IMR-90 (cell line): ENCODE data around the gene PEX16. TPM values are rescaled to one million over a fixed set of nuclear protein-coding genes. Genes with fewer than 3 reads are reported as not detected.

Experiments used
- ATAC-seq: fragments of 200-7000 bp; cut with Tn5 transposase; 2 replicates; pipeline ENCODE4 v1.9.1; 2020; ENCODE audit warnings: low read depth, mild to moderate bottlenecking, moderate library complexity
- BruUV-seq: library from RNA; stranded (reverse); fragments of 400-500 nt; replicated peaks from 2 replicates; lab custom pipeline; 2021; lab: Mats Ljungman, UMichigan
- CTCF ChIA-PET: fragments of 300-600 bp; formaldehyde crosslinking; extraction: SDS; loops from one replicate; lab custom pipeline; 2021; ENCODE audit warnings: antibody characterized with exemption; lab: Yijun Ruan, JAX
- POLR2A ChIA-PET: fragments of 300-600 bp; sonication (Branson Sonifier 250); formaldehyde crosslinking; loops from one replicate; lab custom pipeline; 2022; ENCODE audit warnings: antibody characterized with exemption; ENCODE audit not compliant: unreplicated experiment; lab: Charles Lee
- DNase-seq: peaks from one replicate; pipeline ENCODE4 v3.0.0; 2013
- H2AFZ ChIP-seq: replicated peaks from 2 replicates; pipeline ENCODE3; 2013; ENCODE audit warnings: low read length, mild to moderate bottlenecking; ENCODE audit not compliant: poor library complexity
- H2AK5ac ChIP-seq: 2 replicates; pipeline ENCODE4 v1.6.1; 2013; ENCODE audit warnings: low read depth, low read length, inconsistent platforms
- H2AK9ac ChIP-seq: replicated peaks from 2 replicates; pipeline ENCODE3; 2013; ENCODE audit warnings: mild to moderate bottlenecking, low read depth, low read length, moderate library complexity; ENCODE audit not compliant: poor library complexity
- H2BK120ac ChIP-seq: 2 replicates; pipeline ENCODE4 v1.6.1; 2013; ENCODE audit warnings: low read depth, low read length, inconsistent platforms
- H2BK15ac ChIP-seq: 3 replicates; pipeline ENCODE4 v1.6.1; 2013; ENCODE audit warnings: low read depth, low read length, inconsistent platforms
- H2BK20ac ChIP-seq: 2 replicates; pipeline ENCODE4 v1.6.1; 2013; ENCODE audit warnings: low read depth, mild to moderate bottlenecking, inconsistent platforms, low read length, moderate library complexity
- H2BK5ac ChIP-seq: 2 replicates; pipeline ENCODE4 v1.6.1; 2013; ENCODE audit warnings: mild to moderate bottlenecking, low read depth, low read length, inconsistent platforms; ENCODE audit not compliant: poor library complexity, severe bottlenecking
- H3K14ac ChIP-seq: replicated peaks from 2 replicates; pipeline ENCODE4 v1.6.1; 2013; ENCODE audit warnings: low read depth, low read length, inconsistent platforms
- H3K18ac ChIP-seq: 2 replicates; pipeline ENCODE4 v1.6.1; 2013; ENCODE audit warnings: low read depth, low read length, control low read depth
- H3K23ac ChIP-seq: 2 replicates; pipeline ENCODE4 v1.6.1; 2013; ENCODE audit warnings: low read depth, low read length, inconsistent platforms
- H3K27ac ChIP-seq: 2 replicates; pipeline ENCODE4 v1.5.1; 2013; ENCODE audit warnings: mild to moderate bottlenecking, control low read depth, low read length; ENCODE audit not compliant: insufficient read depth
- H3K27me3 ChIP-seq: 2 replicates; pipeline ENCODE4 v1.6.1; 2013; ENCODE audit warnings: low read length; ENCODE audit not compliant: control insufficient read depth, insufficient read depth
- H3K36me3 ChIP-seq: 2 replicates; pipeline ENCODE4 v1.6.1; 2013; ENCODE audit warnings: low read length, mixed read lengths; ENCODE audit not compliant: control insufficient read depth, insufficient read depth
- H3K4ac ChIP-seq: 2 replicates; pipeline ENCODE4 v1.6.1; 2013; ENCODE audit warnings: low read depth, low read length, inconsistent platforms
- H3K4me1 ChIP-seq: 2 replicates; pipeline ENCODE4 v1.6.1; 2013; ENCODE audit warnings: low read length, mixed read lengths; ENCODE audit not compliant: control insufficient read depth, insufficient read depth
- H3K4me2 ChIP-seq: 2 replicates; pipeline ENCODE4 v1.6.1; 2013; ENCODE audit warnings: low read depth, mild to moderate bottlenecking, control low read depth, low read length, moderate library complexity
- H3K4me3 ChIP-seq: 2 replicates; pipeline ENCODE4 v1.5.1; 2013; ENCODE audit warnings: low read depth, mild to moderate bottlenecking, control low read depth, low read length, moderate library complexity; ENCODE audit not compliant: insufficient read depth
- H3K56ac ChIP-seq: 2 replicates; pipeline ENCODE4 v1.6.1; 2013; ENCODE audit warnings: low read length, inconsistent platforms; ENCODE audit not compliant: insufficient read depth; ENCODE audit errors: extremely low read depth
- H3K79me1 ChIP-seq, 2 experiments: 2 replicates each; pipeline ENCODE4 v1.6.1; 2013; ENCODE audit warnings: low read length in 2 of 2, inconsistent platforms in 1 of 2, low read depth in 1 of 2
- H3K9ac ChIP-seq: 2 replicates; pipeline ENCODE4 v1.6.1; 2013; ENCODE audit warnings: low read depth, low read length, control low read depth
- H3K9me1 ChIP-seq: 2 replicates; pipeline ENCODE4 v1.6.1; 2013; ENCODE audit warnings: low read length, inconsistent platforms; ENCODE audit not compliant: insufficient read depth
- H3K9me3 ChIP-seq: 2 replicates; pipeline ENCODE4 v1.6.1; 2013; ENCODE audit warnings: low read length; ENCODE audit not compliant: control insufficient read depth, insufficient read depth
- H4K20me1 ChIP-seq: 2 replicates; pipeline ENCODE4 v1.6.1; 2013; ENCODE audit warnings: low read length, inconsistent platforms; ENCODE audit not compliant: insufficient read depth
- H4K5ac ChIP-seq: 2 replicates; pipeline ENCODE4 v1.6.1; 2013; ENCODE audit warnings: mild to moderate bottlenecking, low read depth, low read length, control low read depth
- H4K8ac ChIP-seq, 2 experiments: 2 replicates each; pipeline ENCODE4 v1.6.1; 2013; ENCODE audit warnings: low read depth in 2 of 2, low read length in 2 of 2, control low read depth in 1 of 2, inconsistent platforms in 1 of 2
- H4K91ac ChIP-seq: 2 replicates; pipeline ENCODE4 v1.6.1; 2013; ENCODE audit warnings: low read depth, low read length, inconsistent platforms; ENCODE audit not compliant: insufficient read depth
- BHLHE40 ChIP-seq: fragments of 150-350 bp; IDR thresholded peaks from 2 replicates; pipeline ENCODE4 v1.6.1; 2016; ENCODE audit warnings: mild to moderate bottlenecking, low read depth, low read length
- CEBPB ChIP-seq: IDR thresholded peaks from 2 replicates; pipeline ENCODE4 v1.6.1; 2012; ENCODE audit warnings: low read depth, low read length, improper control_type of control experiment
- CHD1 ChIP-seq: IDR thresholded peaks from 2 replicates; pipeline ENCODE4 v1.6.1; 2012; ENCODE audit warnings: low read depth, low read length, improper control_type of control experiment
- FOS ChIP-seq: fragments of 150-350 bp; IDR thresholded peaks from 2 replicates; pipeline ENCODE4 v1.6.1; 2016; ENCODE audit warnings: low read depth, low read length
- MAFK ChIP-seq: IDR thresholded peaks from 2 replicates; pipeline ENCODE4 v1.6.1; 2012; ENCODE audit warnings: low read depth, low read length, improper control_type of control experiment
- MAZ ChIP-seq: IDR thresholded peaks from 2 replicates; pipeline ENCODE4 v1.6.1; 2012; ENCODE audit warnings: low read depth, mild to moderate bottlenecking, low read length, improper control_type of control experiment, moderate library complexity, borderline replicate concordance
- MXI1 ChIP-seq: IDR thresholded peaks from 2 replicates; pipeline ENCODE4 v1.6.1; 2012; ENCODE audit warnings: low read depth, mild to moderate bottlenecking, low read length, moderate library complexity, borderline replicate concordance
- POLR2A ChIP-seq: IDR thresholded peaks from 2 replicates; pipeline ENCODE4 v1.6.1; 2012; ENCODE audit warnings: mild to moderate bottlenecking, low read depth, low read length
- RCOR1 ChIP-seq: IDR thresholded peaks from 2 replicates; pipeline ENCODE4 v1.6.1; 2012; ENCODE audit warnings: mild to moderate bottlenecking, low read length, improper control_type of control experiment; ENCODE audit not compliant: insufficient replicate concordance
- RFX5 ChIP-seq: IDR thresholded peaks from 2 replicates; pipeline ENCODE4 v1.8.0; 2012; ENCODE audit warnings: low read depth, mild to moderate bottlenecking, low read length, moderate library complexity
- SMC3 ChIP-seq: fragments of 150-350 bp; IDR thresholded peaks from 2 replicates; pipeline ENCODE4 v1.6.1; 2016; ENCODE audit warnings: low read depth, mild to moderate bottlenecking, antibody characterized with exemption, low read length, moderate library complexity
- dilution Hi-C: fragments of 300-500 bp; cut with HindIII; formaldehyde crosslinking; loops from one replicate; pipeline ENCODE4 v1.14.3; 2018; ENCODE audit warnings: low sequenced_read_pairs; ENCODE audit not compliant: unreplicated experiment
- in situ Hi-C: fragments of 300-500 bp; cut with MboI; formaldehyde crosslinking; loops from 3 replicates; pipeline ENCODE4 v1.14.3; 2019; ENCODE audit warnings: low sequenced_read_pairs, inconsistent platforms, mixed read lengths
- intact Hi-C: fragments of 100-400 bp; cut with micrococcal nuclease; formaldehyde crosslinking; loops from 2 replicates; pipeline ENCODE4 v1.10.0; 2022
- polyA plus RNA-seq, 3 experiments: library from polyadenylated mRNA; depleted of rRNA; stranded (reverse); fragments of >200 nt; gene quantifications; 2 replicates each; pipeline ENCODE4 v1.2.3, GENCODE V29; 2012; ENCODE audit warnings: low replicate concordance in 1 of 3
- total RNA-seq: library from RNA; depleted of rRNA; stranded (reverse); fragments of >200 nt; gene quantifications from 2 replicates; pipeline ENCODE4 v1.2.3, GENCODE V29; 2012
- TF ChIP-seq, protein P1 (sequence below): fragments of 150-350 bp; IDR thresholded peaks from 2 replicates; pipeline ENCODE4 v1.6.1; 2017; ENCODE audit warnings: mild to moderate bottlenecking, antibody characterized with exemption, low read length, low read depth
- TF ChIP-seq, protein P2 (sequence below): fragments of 150-350 bp; IDR thresholded peaks from 2 replicates; pipeline ENCODE4 v1.6.1; 2016; ENCODE audit warnings: low read depth, mild to moderate bottlenecking, low read length, moderate library complexity, borderline replicate concordance
- TF ChIP-seq, protein P3 (sequence below): conservative IDR thresholded peaks from 2 replicates; pipeline ENCODE4 v1.5.1; 2012; ENCODE audit warnings: mild to moderate bottlenecking, low read depth, low read length, improper control_type of control experiment

The PEX16 gene
- total and polyA plus RNA-seq, 2 of the 4 experiments (the other 2 are of a cell fraction) = 17.9 to 23.3 TPM

DNA sequence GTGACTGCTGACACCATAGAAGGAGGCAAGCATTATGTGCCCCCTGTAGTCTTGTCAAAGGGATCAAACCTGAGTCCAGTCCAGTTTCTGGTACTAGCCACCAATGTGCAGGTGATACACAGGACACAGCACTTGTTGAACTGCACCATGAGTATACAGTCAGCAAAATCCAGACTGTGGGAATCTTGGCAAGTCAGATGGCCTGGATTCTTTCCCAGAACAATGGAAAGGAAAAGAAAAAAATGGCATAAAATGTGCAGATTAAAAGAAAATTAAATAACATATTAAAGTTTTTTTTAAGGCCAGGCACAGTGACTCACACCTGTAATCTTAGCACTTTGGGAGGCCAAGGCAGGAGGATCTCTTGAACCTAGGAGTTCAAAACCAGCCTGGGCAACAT, 53.6 kb downstream of the PEX16 start:
- H3K14ac ChIP-seq = no peak overlapping the region
- dilution Hi-C loops = no loop called here
- no peak overlapping the region for H2AFZ ChIP-seq
- no peak overlapping the region for H2BK120ac ChIP-seq
- no peak overlapping the region for H3K23ac ChIP-seq
- peaks cover 43% of the 10 kb centered on the region for H3K36me3 ChIP-seq
- H3K4me1 ChIP-seq = peaks cover 20% of the 10 kb centered on the region
- BruUV-seq = no TSS peak
- peaks cover 3% of the 10 kb centered on the region for H4K20me1 ChIP-seq
- DNase-seq (peak; percentile 21), ATAC-seq (no peak)
- H3K4ac ChIP-seq = no peak overlapping the region
- no peak for TF ChIP-seq CEBPB
- TF ChIP-seq FOS = no peak
- TF ChIP-seq, protein P1, sequence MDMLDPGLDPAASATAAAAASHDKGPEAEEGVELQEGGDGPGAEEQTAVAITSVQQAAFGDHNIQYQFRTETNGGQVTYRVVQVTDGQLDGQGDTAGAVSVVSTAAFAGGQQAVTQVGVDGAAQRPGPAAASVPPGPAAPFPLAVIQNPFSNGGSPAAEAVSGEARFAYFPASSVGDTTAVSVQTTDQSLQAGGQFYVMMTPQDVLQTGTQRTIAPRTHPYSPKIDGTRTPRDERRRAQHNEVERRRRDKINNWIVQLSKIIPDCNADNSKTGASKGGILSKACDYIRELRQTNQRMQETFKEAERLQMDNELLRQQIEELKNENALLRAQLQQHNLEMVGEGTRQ = no peak
- no peak for TF ChIP-seq RFX5
- no peak for TF ChIP-seq MXI1
- no peak for TF ChIP-seq MAZ
- no peak for TF ChIP-seq CHD1
- TF ChIP-seq, protein P2, sequence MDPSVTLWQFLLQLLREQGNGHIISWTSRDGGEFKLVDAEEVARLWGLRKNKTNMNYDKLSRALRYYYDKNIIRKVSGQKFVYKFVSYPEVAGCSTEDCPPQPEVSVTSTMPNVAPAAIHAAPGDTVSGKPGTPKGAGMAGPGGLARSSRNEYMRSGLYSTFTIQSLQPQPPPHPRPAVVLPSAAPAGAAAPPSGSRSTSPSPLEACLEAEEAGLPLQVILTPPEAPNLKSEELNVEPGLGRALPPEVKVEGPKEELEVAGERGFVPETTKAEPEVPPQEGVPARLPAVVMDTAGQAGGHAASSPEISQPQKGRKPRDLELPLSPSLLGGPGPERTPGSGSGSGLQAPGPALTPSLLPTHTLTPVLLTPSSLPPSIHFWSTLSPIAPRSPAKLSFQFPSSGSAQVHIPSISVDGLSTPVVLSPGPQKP = no peak
- no peak for TF ChIP-seq POLR2A
- TF ChIP-seq MAFK = no peak
- no peak for TF ChIP-seq SMC3
- TF ChIP-seq BHLHE40 = no peak
- TF ChIP-seq, protein P3, sequence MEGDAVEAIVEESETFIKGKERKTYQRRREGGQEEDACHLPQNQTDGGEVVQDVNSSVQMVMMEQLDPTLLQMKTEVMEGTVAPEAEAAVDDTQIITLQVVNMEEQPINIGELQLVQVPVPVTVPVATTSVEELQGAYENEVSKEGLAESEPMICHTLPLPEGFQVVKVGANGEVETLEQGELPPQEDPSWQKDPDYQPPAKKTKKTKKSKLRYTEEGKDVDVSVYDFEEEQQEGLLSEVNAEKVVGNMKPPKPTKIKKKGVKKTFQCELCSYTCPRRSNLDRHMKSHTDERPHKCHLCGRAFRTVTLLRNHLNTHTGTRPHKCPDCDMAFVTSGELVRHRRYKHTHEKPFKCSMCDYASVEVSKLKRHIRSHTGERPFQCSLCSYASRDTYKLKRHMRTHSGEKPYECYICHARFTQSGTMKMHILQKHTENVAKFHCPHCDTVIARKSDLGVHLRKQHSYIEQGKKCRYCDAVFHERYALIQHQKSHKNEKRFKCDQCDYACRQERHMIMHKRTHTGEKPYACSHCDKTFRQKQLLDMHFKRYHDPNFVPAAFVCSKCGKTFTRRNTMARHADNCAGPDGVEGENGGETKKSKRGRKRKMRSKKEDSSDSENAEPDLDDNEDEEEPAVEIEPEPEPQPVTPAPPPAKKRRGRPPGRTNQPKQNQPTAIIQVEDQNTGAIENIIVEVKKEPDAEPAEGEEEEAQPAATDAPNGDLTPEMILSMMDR = no peak
- no peak for TF ChIP-seq RCOR1
- H3K27ac ChIP-seq = no peak overlapping the region
- H3K79me1 ChIP-seq = peaks cover under 1 to 12% of the 10 kb centered on the region in 2 experiments; a peak in 2 of 4 replicates
- no peak overlapping the region for H3K4me3 ChIP-seq
- H3K9ac ChIP-seq = no peak overlapping the region
- H4K91ac ChIP-seq = no peak overlapping the region
- no peak overlapping the region for H4K5ac ChIP-seq
- in situ Hi-C loops = no loop called here
- no peak overlapping the region for H2BK20ac ChIP-seq
- CTCF ChIA-PET = no interaction called here
- intact Hi-C loops = no loop called here
- no peak overlapping the region for H2AK5ac ChIP-seq
- H3K9me1 ChIP-seq = peaks cover 19% of the 10 kb centered on the region
- H3K4me2 ChIP-seq = no peak overlapping the region
- no peak overlapping the region for H2BK15ac ChIP-seq
- H2BK5ac ChIP-seq = no peak overlapping the region
- H4K8ac ChIP-seq = no peak overlapping the region
- POLR2A ChIA-PET = no interaction called here
- H3K18ac ChIP-seq = no peak overlapping the region
- H2AK9ac ChIP-seq = no peak overlapping the region
- H3K27me3 ChIP-seq = no peaks in the 10 kb centered on the region
- H3K9me3 ChIP-seq = no peaks in the 10 kb centered on the region
- no peak overlapping the region for H3K56ac ChIP-seq
